ENCODE data around the gene NCAM2.

DNA sequence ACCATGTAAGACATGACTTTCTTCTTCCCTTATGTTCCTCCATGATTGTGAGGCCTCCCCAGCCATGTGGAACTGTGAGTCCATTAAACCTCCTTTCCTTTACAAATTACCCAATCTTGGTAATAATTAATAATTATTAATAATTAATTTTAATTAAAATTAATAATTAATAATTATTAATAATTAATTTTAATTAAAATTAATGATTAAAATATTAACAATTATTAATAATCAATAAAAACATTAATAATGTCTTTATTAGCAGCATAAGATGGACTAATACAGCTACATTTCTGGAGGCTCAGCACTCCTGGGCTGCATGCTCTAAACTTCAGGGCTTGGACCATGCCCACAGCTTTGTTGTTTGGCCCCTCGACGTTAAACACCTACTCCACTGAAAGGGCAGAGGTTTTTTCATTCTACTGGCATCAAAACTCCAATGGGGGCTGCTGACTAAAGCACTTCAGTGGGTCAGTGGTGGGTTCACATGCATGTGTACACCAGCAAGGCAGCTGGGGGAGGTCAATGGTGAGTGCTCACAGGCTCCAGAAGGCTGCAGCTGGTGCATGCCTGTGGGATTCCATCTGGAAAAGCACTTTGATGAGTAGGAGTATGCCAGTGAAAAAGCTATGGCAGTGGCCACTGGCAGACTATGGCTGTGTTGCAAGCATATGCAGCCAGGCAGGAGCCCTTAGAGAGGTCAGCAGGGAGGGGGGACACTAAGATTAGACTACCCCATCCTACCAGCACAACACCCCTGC lies 561.3 kb downstream of the NCAM2 start:
- TF ChIP-seq, protein P1, sequence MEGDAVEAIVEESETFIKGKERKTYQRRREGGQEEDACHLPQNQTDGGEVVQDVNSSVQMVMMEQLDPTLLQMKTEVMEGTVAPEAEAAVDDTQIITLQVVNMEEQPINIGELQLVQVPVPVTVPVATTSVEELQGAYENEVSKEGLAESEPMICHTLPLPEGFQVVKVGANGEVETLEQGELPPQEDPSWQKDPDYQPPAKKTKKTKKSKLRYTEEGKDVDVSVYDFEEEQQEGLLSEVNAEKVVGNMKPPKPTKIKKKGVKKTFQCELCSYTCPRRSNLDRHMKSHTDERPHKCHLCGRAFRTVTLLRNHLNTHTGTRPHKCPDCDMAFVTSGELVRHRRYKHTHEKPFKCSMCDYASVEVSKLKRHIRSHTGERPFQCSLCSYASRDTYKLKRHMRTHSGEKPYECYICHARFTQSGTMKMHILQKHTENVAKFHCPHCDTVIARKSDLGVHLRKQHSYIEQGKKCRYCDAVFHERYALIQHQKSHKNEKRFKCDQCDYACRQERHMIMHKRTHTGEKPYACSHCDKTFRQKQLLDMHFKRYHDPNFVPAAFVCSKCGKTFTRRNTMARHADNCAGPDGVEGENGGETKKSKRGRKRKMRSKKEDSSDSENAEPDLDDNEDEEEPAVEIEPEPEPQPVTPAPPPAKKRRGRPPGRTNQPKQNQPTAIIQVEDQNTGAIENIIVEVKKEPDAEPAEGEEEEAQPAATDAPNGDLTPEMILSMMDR (conservative IDR thresholded peaks at IDR 0.05; ENCODE audit: low read length), result no peak
- TF ChIP-seq EZH2phosphoT487 (IDR thresholded peaks at IDR 0.05; ENCODE audit: borderline replicate concordance), result no peak

All from Loucy (cell line).